Hematopoietic multipotent progenitor cell treated with erythropoietin and hydrocortisone succinate and interleukin-3 and kit ligand, for 17 days (in vitro differentiated cells): ENCODE data around the gene COL19A1.
"Not testable (repeated sequence)": the region's sequence is repeated elsewhere in the genome, so short reads cannot be mapped to it uniquely, and the experiment has no call there.

Source experiments
- DNase-seq: peaks from one replicate; pipeline ENCODE4 v3.0.0-alpha.2; 2015; ENCODE audit warnings: low spot score

Gene COL19A1

GRCh38 chr6:69965974-69966373, 99.6 kb downstream of the COL19A1 start:
- not testable (repeated sequence) for DNase-seq

- no peak for DNase-seq
These were observed 106.8 kb downstream of the COL19A1 start for GRCh38 chr6:69973138-69973537.

GRCh38 chr6:69973763-69974162, 107.4 kb downstream of the COL19A1 start:
- DNase-seq, result no peak

- no peak for DNase-seq
These were observed 107.8 kb downstream of the COL19A1 start for GRCh38 chr6:69974193-69974592.

GRCh38 chr6:69976591-69977090, 110.3 kb downstream of the COL19A1 start:
- no peak for DNase-seq

- no peak for DNase-seq
These were observed 114.3 kb downstream of the COL19A1 start for GRCh38 chr6:69980624-69981023.

GRCh38 chr6:69984506-69984905, 118.2 kb downstream of the COL19A1 start:
- DNase-seq, result no peak

- DNase-seq, result no peak
These were observed 118.8 kb downstream of the COL19A1 start for GRCh38 chr6:69985180-69985579.

GRCh38 chr6:69987550-69987949, 121.2 kb downstream of the COL19A1 start:
- DNase-seq, result no peak

- no peak for DNase-seq
These were observed 122.2 kb downstream of the COL19A1 start for GRCh38 chr6:69988458-69989126.

GRCh38 chr6:69994251-69994650, 127.9 kb downstream of the COL19A1 start:
- no peak for DNase-seq

GRCh38 chr6:70008189-70008588, 141.8 kb downstream of the COL19A1 start:
- DNase-seq, result no peak

- DNase-seq, result not testable (repeated sequence)
These were observed 144.0 kb downstream of the COL19A1 start for GRCh38 chr6:70010339-70010738.

GRCh38 chr6:70023201-70023600, 156.8 kb downstream of the COL19A1 start:
- not testable (repeated sequence) for DNase-seq

GRCh38 chr6:70028246-70028645, 161.9 kb downstream of the COL19A1 start:
- DNase-seq, result no peak

GRCh38 chr6:70028926-70029325, 162.6 kb downstream of the COL19A1 start:
- no peak for DNase-seq

GRCh38 chr6:70033781-70034180, 167.4 kb downstream of the COL19A1 start:
- DNase-seq, result no peak

- DNase-seq, result no peak
These were observed 171.1 kb downstream of the COL19A1 start for GRCh38 chr6:70037445-70037844.

- DNase-seq, result no peak
These were observed 174.4 kb downstream of the COL19A1 start for GRCh38 chr6:70040766-70041165.

- DNase-seq, result no peak
These were observed 175.1 kb downstream of the COL19A1 start for GRCh38 chr6:70041411-70041810.

GRCh38 chr6:70045413-70045812, 179.1 kb downstream of the COL19A1 start:
- no peak for DNase-seq

- no peak for DNase-seq
These were observed 185.1 kb downstream of the COL19A1 start for GRCh38 chr6:70051197-70052124.
